Epithelial cell of esophagus (primary cell): ENCODE measurements around the gene LCNL1.

Experiments
- DNase-seq: peaks from one replicate; pipeline ENCODE4 v3.0.0; 2010; ENCODE audit warnings: low read depth
- H3K4me3 ChIP-seq: 2 replicates; pipeline ENCODE4 v1.5.1; 2011; ENCODE audit warnings: mild to moderate bottlenecking, low read length, control low read depth
- CTCF ChIP-seq: IDR thresholded peaks from 2 replicates; pipeline ENCODE4 v1.5.1; 2011; ENCODE audit warnings: low read depth, mild to moderate bottlenecking, low read length, control low read depth, inconsistent platforms; ENCODE audit not compliant: insufficient read depth; ENCODE audit errors: missing control alignments

Gene LCNL1

GRCh38 chr9:136944212-136944518 lies 38.6 kb upstream of the LCNL1 start:
- no peak for TF ChIP-seq CTCF
- DNase-seq: peak; percentile 48
- peak overlapping the region; percentile 71 for H3K4me3 ChIP-seq

- peak; percentile 63 for TF ChIP-seq CTCF
- peak; percentile 91 for DNase-seq
- H3K4me3 ChIP-seq: peak within 1 kb of the TSS; percentile 71
Measured at GRCh38 chr9:136944519-136945332, 38.1 kb upstream of the LCNL1 start, which contains the start of the genes C8G and FBXW5. C8G (plus strand) TSS chr9:136945243; CDS start chr9:136945321, 78 bp downstream. FBXW5 (minus strand) TSS chr9:136944738; CDS start chr9:136944083, 655 bp downstream.

DNA sequence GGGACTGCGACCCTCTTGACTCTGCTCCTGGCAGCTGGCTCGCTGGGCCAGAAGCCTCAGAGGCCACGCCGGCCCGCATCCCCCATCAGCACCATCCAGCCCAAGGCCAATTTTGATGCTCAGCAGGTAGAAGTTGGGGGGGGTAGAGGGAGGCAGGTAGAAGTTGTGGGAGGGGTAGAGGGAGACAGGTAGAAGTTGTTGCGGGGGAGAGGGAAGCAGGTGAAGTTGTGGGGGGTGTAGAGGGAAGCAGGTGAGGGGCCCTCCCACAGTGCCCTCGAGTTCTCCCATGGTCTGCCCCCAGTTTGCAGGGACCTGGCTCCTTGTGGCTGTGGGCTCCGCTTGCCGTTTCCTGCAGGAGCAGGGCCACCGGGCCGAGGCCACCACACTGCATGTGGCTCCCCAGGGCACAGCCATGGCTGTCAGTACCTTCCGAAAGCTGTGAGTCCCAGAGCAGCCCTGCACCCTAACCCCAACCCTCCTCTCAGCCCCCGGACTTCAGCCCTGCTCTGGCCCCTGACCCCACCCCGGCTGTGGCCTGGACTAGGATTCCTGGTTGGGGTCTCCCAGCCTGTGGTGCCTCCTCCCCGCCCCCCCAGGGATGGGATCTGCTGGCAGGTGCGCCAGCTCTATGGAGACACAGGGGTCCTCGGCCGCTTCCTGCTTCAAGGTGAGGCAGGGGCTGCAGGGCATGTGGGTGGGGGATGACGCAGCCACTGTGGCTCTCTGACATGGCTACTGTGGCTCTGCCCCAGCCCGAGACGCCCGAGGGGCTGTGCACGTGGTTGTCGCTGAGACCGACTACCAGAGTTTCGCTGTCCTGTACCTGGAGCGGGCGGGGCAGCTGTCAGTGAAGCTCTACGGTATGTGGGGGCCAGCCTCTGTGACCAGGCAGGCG lies 37.2 kb upstream of the LCNL1 start:
- no peak for DNase-seq
- TF ChIP-seq CTCF: no peak
- no peak overlapping the region for H3K4me3 ChIP-seq

- DNase-seq: no peak
- H3K4me3 ChIP-seq: no peak overlapping the region
- TF ChIP-seq CTCF: no peak
Measured at GRCh38 chr9:136946228-136947027, 36.4 kb upstream of the LCNL1 start.

- no peak overlapping the region for H3K4me3 ChIP-seq
- no peak for TF ChIP-seq CTCF
- no peak for DNase-seq
Measured at GRCh38 chr9:136947028-136947891, 35.5 kb upstream of the LCNL1 start.
